Spleen (tissue), 11 donors: ENCODE results near the gene RTL10. TPM values are rescaled to one million over a fixed set of nuclear protein-coding genes. Genes with fewer than 3 reads are reported as not detected.

Source experiments
- DNase-seq: peaks from one replicate; pipeline ENCODE4 v3.0.0-alpha.2; 2020
- H3K27ac ChIP-seq, 8 donors: fragments of 200-600 bp; sonication (generic) in 7 of 8; 1 replicate in 4 of 8; 2 replicates in 4 of 8; pipeline versions ENCODE4 v1.5.0 to v1.8.0; 2016 to 2021; ENCODE audit warnings: inconsistent platforms in 4 of 8, mild to moderate bottlenecking in 4 of 8, moderate library complexity in 1 of 8
- H3K27me3 ChIP-seq, 7 donors: fragments of 200-600 bp; sonication (generic) in 6 of 7; replicated peaks in 1 of 7; 1 replicate in 4 of 7; 2 replicates in 3 of 7; pipeline versions ENCODE4 v1.5.0 to v1.8.0; 2016 to 2021; ENCODE audit warnings: inconsistent platforms in 3 of 7, mild to moderate bottlenecking in 1 of 7
- H3K36me3 ChIP-seq, 6 donors: fragments of 200-600 bp; sonication (generic) in 5 of 6; 1 replicate in 4 of 6; 2 replicates in 2 of 6; pipeline versions ENCODE4 v1.5.0 to v1.8.0; 2016 to 2021; ENCODE audit warnings: inconsistent platforms in 2 of 6
- H3K4me1 ChIP-seq, 6 donors: fragments of 200-600 bp; sonication (generic) in 5 of 6; 1 replicate in 3 of 6; 2 replicates in 3 of 6; pipeline versions ENCODE4 v1.5.0 to v1.8.0; 2016 to 2021; ENCODE audit warnings: inconsistent platforms in 3 of 6
- H3K4me3 ChIP-seq, 8 donors: fragments of 200-600 bp; sonication (generic) in 7 of 8; 1 replicate in 4 of 8; 2 replicates in 4 of 8; pipeline versions ENCODE4 v1.5.0 to v1.8.0; 2016 to 2021; ENCODE audit warnings: inconsistent platforms in 4 of 8, mild to moderate bottlenecking in 4 of 8, moderate library complexity in 2 of 8
- H3K9me3 ChIP-seq, 8 donors: fragments of 200-600 bp; sonication (generic) in 7 of 8; 1 replicate in 4 of 8; 2 replicates in 4 of 8; pipeline versions ENCODE4 v1.5.0 to v1.8.0; 2016 to 2021; ENCODE audit warnings: inconsistent platforms in 4 of 8
- CTCF ChIP-seq, 11 experiments: fragments of 200-600 bp in 7 of 11; fragments of 450-650 bp in 4 of 11; sonication (generic) in 4 of 11; IDR thresholded peaks in 8 of 11; conservative IDR thresholded peaks in 3 of 11; 1 replicate in 7 of 11; 2 replicates in 4 of 11; pipeline versions ENCODE4 v1.4.0 to v1.8.0; 2016 to 2021; ENCODE audit warnings: antibody characterized with exemption in 11 of 11, inconsistent platforms in 4 of 11, mild to moderate bottlenecking in 1 of 11
- POLR2A ChIP-seq, 3 donors: fragments of 450-650 bp; IDR thresholded peaks; one replicate each; pipeline ENCODE4 v1.5.1; 2017; ENCODE audit warnings: antibody characterized with exemption in 3 of 3, mild to moderate bottlenecking in 1 of 3
- POLR2AphosphoS5 ChIP-seq, 3 donors: sonication (generic); formaldehyde crosslinking; IDR thresholded peaks; one replicate each; pipeline ENCODE4 v1.5.1; 2017; ENCODE audit warnings: antibody characterized with exemption in 3 of 3
- WGBS, 5 donors: extraction: QIAGEN DNeasy Blood & Tissue Kit in 3 of 5; methylation state at CpG; one replicate each; pipeline versions ENCODE4 v1.1.5 to v1.1.7; 2013 to 2018; 5-methylcytosine and 5-hydroxymethylcytosine counted together
- intact Hi-C: fragments of 100-400 bp; cut with DNase I; formaldehyde crosslinking; loops from one replicate; pipeline ENCODE4 v1.15.0; 2023; ENCODE audit warnings: low total_unique reads
- polyA plus RNA-seq, 3 donors: library from polyadenylated mRNA; stranded (reverse); fragments of 200-250 nt; gene quantifications; one replicate each; pipeline ENCODE4 v1.2.1, GENCODE V29; 2013
- total RNA-seq, 7 donors: library from RNA; depleted of rRNA in 3 of 7; stranded (reverse); fragments of >200 nt in 3 of 7; fragmentation: NEBNext Ultra II Directional in 4 of 7; extraction: Animal tissue kit (Norgen Biotek cat#: 25700) in 4 of 7; gene quantifications; one replicate each; pipeline versions ENCODE4 v1.1.0 to v1.2.1, GENCODE V29; 2016 to 2021
- donor health status: healthy with polysubstance abuse.
- donor health status: DM: no; HTN: no; CAD: no; lungs with moderate emphysema.
- donor health status: DM: no; HTN: no; CAD: no.
- donor health status: Bipolar disorder and iron deficiency.
- donor health status: healthy.
- donor health status: DM: no; HTN: no; CAD: no.
- donor health status: DM: yes; HTN: yes; CAD: no.

The RTL10 gene
- total and polyA plus RNA-seq, 10 donors, result 8.3 to 22.9 (median 17.8) TPM

GRCh38 chr22:19807161-19807913, 47.3 kb downstream of the RTL10 start:
- intact Hi-C loops, result no loop called here
- DNase-seq, result peak; percentile 62
- TF ChIP-seq POLR2A (IDR thresholded peaks at IDR 0.05), result no peak
- TF ChIP-seq POLR2AphosphoS5 (IDR thresholded peaks at IDR 0.05), result no peak
- no peak for TF ChIP-seq CTCF (IDR thresholded peaks at IDR 0.05 in 8 of 11, conservative IDR thresholded peaks at IDR 0.05 in 3 of 11)

GRCh38 chr22:19806213-19807160, 48.2 kb downstream of the RTL10 start:
- intact Hi-C loops, result no loop called here
- Histone ChIP-seq H3K9me3 (no peaks in the 10 kb centered on the region), H3K27ac (peak overlapping the region in 2 of 8 donors; percentile 24 to 43), H3K36me3 (peaks cover 0 to 62% (median 3%) of the 10 kb centered on the region in 6 donors), H3K4me3 (no peak overlapping the region), H3K27me3 (no peaks in the 10 kb centered on the region), H3K4me1 (peaks cover 0 to 24% (median 7%) of the 10 kb centered on the region in 6 donors)
- peak; percentile 70 for DNase-seq
- 71 to 89% (median 77%) methylated on average over 16 to 38 of the region's 38 CpGs for WGBS, 5 donors
- TF ChIP-seq POLR2AphosphoS5 (IDR thresholded peaks at IDR 0.05), result peak in 1 of 3 donors; percentile 44
- TF ChIP-seq CTCF (IDR thresholded peaks at IDR 0.05 in 8 of 11, conservative IDR thresholded peaks at IDR 0.05 in 3 of 11), result no peak

More at GRCh38 chr22:19807161-19807913, 47.3 kb downstream of the RTL10 start:
- no peak overlapping the region for H3K27ac ChIP-seq
- no peak overlapping the region for H3K4me3 ChIP-seq
- H3K9me3 ChIP-seq, result no peaks in the 10 kb centered on the region
- peaks cover 0 to 24% (median 7%) of the 10 kb centered on the region in 6 donors for H3K4me1 ChIP-seq
- 92 to 96% (median 94%) methylated on average over 12 to 15 of the region's 15 CpGs for WGBS, 5 donors
- peaks cover 0 to 62% (median 9%) of the 10 kb centered on the region in 6 donors for H3K36me3 ChIP-seq
- H3K27me3 ChIP-seq, result no peaks in the 10 kb centered on the region

GRCh38 chr22:19805821-19806212, 48.9 kb downstream of the RTL10 start:
- DNase-seq, result peak; percentile 70

More at GRCh38 chr22:19805821-19806212, 48.9 kb downstream of the RTL10 start:
- 69 to 84% (median 76%) methylated on average over 8 of the region's 8 CpGs for WGBS, 5 donors
- H3K27ac ChIP-seq, result peak overlapping the region in 2 of 8 donors; percentile 24 to 43
- peaks cover 0 to 68% (median 3%) of the 10 kb centered on the region in 6 donors for H3K36me3 ChIP-seq
- TF ChIP-seq POLR2AphosphoS5 (IDR thresholded peaks at IDR 0.05) (peak in 1 of 3 donors; percentile 5), CTCF (IDR thresholded peaks at IDR 0.05 in 8 of 11, conservative IDR thresholded peaks at IDR 0.05 in 3 of 11) (no peak)
- H3K4me1 ChIP-seq, result peaks cover 0 to 23% (median 7%) of the 10 kb centered on the region in 6 donors
- H3K9me3 ChIP-seq, result no peaks in the 10 kb centered on the region
- H3K4me3 ChIP-seq, result no peak overlapping the region
- intact Hi-C loops, result no loop called here
- no peaks in the 10 kb centered on the region for H3K27me3 ChIP-seq

Other genes starting within 250 kb of the RTL10 start
- gene SEPTIN5, start 140.4 kb downstream of the RTL10 start, total RNA-seq, result 10 to 100 TPM in 6 of 7 donors, 1 to 10 TPM in 1; 9.2 to 19.2 (median 13.1) TPM
- gene SEPTIN5, start 140.4 kb downstream of the RTL10 start, polyA plus RNA-seq, result 1 to 10 TPM; 4.0 to 7.5 (median 4.3) TPM
- 10 to 100 TPM in 6 of 7 donors, 1 to 10 TPM in 1; 6.9 to 25.4 (median 16.5) TPM for gene GP1BB, start 131.3 kb downstream of the RTL10 start, total RNA-seq
- 1 to 10 TPM; 4.2 to 5.1 (median 4.8) TPM for gene GP1BB, start 131.3 kb downstream of the RTL10 start, polyA plus RNA-seq
- gene TBX1, start 94.1 kb downstream of the RTL10 start, total RNA-seq, result 10 to 100 TPM in 1 of 7 donors, 1 to 10 TPM in 3, under 1 TPM in 3; 0.23 to 10.5 (median 3.1) TPM
- under 1 TPM; 0.17 to 0.71 (median 0.61) TPM for gene TBX1, start 94.1 kb downstream of the RTL10 start, polyA plus RNA-seq
- gene GNB1L, start within 50 bp of the RTL10 start, total RNA-seq, result 1 to 10 TPM; 5.7 to 8.1 (median 7.9) TPM
- gene GNB1L, start within 50 bp of the RTL10 start, polyA plus RNA-seq, result 10 to 100 TPM in 2 of 3 donors, 1 to 10 TPM in 1; 7.7 to 10.4 (median 10.1) TPM
- 100 to 1,000 TPM in 5 of 7 donors, 10 to 100 TPM in 2; 86.4 to 216 (median 116) TPM for gene COMT, start 86.9 kb upstream of the RTL10 start, total RNA-seq
- 10 to 100 TPM; 63.5 to 98.0 (median 86.1) TPM for gene COMT, start 86.9 kb upstream of the RTL10 start, polyA plus RNA-seq
- gene TXNRD2, start 86.9 kb upstream of the RTL10 start, total RNA-seq, result 10 to 100 TPM; 21.6 to 44.8 (median 34.9) TPM
- 10 to 100 TPM; 23.3 to 45.9 (median 45.0) TPM for gene TXNRD2, start 86.9 kb upstream of the RTL10 start, polyA plus RNA-seq
- gene ARVCF, start 161.9 kb upstream of the RTL10 start, total RNA-seq, result 10 to 100 TPM; 18.1 to 96.7 (median 29.5) TPM
- 10 to 100 TPM in 2 of 3 donors, 1 to 10 TPM in 1; 9.4 to 42.5 (median 10.4) TPM for gene ARVCF, start 161.9 kb upstream of the RTL10 start, polyA plus RNA-seq
- gene TANGO2, start 166.2 kb upstream of the RTL10 start, total RNA-seq, result 10 to 100 TPM; 35.9 to 72.2 (median 57.2) TPM
- gene TANGO2, start 166.2 kb upstream of the RTL10 start, polyA plus RNA-seq, result 10 to 100 TPM; 18.7 to 30.9 (median 21.6) TPM
- 10 to 100 TPM; 25.1 to 62.7 (median 36.1) TPM for gene DGCR8, start 225.4 kb upstream of the RTL10 start, total RNA-seq
- gene DGCR8, start 225.4 kb upstream of the RTL10 start, polyA plus RNA-seq, result 10 to 100 TPM in 2 of 3 donors, 1 to 10 TPM in 1; 7.8 to 17.1 (median 14.3) TPM